AG09309 (cell line): ENCODE measurements around the gene RELB.

ENCODE experiments used
- DNase-seq: peaks from one replicate; pipeline ENCODE4 v3.0.0-alpha.2; 2010; ENCODE audit warnings: low read depth
- H3K4me3 ChIP-seq: 2 replicates; pipeline ENCODE4 v1.5.1; 2011; ENCODE audit warnings: mild to moderate bottlenecking, low read depth, low read length, moderate library complexity; ENCODE audit not compliant: control insufficient read depth
- TF ChIP-seq, protein P1 (sequence below): IDR thresholded peaks from 2 replicates; pipeline ENCODE4 v1.5.1; 2011; ENCODE audit warnings: mild to moderate bottlenecking, low read depth, low read length, inconsistent platforms; ENCODE audit not compliant: insufficient read depth, control insufficient read depth; ENCODE audit errors: missing control alignments

Gene RELB

GRCh38 chr19:45016388-45017314 lies 15.4 kb downstream of the RELB start:
- TF ChIP-seq, protein P1, sequence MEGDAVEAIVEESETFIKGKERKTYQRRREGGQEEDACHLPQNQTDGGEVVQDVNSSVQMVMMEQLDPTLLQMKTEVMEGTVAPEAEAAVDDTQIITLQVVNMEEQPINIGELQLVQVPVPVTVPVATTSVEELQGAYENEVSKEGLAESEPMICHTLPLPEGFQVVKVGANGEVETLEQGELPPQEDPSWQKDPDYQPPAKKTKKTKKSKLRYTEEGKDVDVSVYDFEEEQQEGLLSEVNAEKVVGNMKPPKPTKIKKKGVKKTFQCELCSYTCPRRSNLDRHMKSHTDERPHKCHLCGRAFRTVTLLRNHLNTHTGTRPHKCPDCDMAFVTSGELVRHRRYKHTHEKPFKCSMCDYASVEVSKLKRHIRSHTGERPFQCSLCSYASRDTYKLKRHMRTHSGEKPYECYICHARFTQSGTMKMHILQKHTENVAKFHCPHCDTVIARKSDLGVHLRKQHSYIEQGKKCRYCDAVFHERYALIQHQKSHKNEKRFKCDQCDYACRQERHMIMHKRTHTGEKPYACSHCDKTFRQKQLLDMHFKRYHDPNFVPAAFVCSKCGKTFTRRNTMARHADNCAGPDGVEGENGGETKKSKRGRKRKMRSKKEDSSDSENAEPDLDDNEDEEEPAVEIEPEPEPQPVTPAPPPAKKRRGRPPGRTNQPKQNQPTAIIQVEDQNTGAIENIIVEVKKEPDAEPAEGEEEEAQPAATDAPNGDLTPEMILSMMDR: peak; percentile 86
- peak; percentile 69 for DNase-seq
- H3K4me3 ChIP-seq: no peak overlapping the region

DNA sequence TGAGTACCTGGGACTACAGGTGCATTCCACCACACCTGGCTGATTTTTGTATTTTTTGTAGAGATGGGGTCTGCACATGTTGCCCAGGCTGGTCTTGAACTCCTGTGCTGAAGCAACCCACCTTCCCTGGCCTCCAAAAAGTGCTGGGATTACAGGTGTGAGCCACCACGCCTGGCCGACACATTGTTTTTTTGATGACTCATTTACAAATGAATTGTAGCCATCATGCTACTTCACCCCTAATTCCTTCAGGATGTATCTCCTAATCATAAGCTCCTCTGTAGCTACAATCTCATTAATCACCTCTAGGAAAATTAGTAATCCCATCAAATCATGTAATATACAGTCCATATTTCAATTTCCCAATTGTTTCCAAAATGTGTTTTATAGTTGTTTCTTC lies 17.9 kb downstream of the RELB start:
- no peak for DNase-seq

DNA sequence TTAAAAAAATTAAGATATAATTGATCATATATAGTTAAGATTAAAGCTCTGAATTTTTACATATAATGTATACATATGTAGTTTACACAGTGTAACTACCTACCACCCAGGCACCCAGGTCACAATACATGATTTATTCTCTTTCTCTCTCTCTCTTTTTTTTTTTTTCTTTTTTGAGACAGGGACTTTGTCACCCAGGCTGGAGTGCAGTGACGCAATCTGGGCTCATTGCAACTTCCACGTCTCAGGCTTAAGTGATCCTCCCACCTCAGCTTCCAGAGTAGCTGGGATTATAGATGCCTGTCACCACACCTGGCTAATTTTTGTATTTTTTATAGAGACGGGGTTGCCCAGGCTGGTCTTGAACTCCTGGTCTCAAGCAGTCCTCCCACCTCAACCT lies 18.8 kb downstream of the RELB start:
- TF ChIP-seq, protein P1: no peak
- no peak for DNase-seq
- H3K4me3 ChIP-seq: no peak overlapping the region

More for the DNA sequence above, 17.9 kb downstream of the RELB start:
- TF ChIP-seq, protein P1: no peak
- H3K4me3 ChIP-seq: no peak overlapping the region

DNA sequence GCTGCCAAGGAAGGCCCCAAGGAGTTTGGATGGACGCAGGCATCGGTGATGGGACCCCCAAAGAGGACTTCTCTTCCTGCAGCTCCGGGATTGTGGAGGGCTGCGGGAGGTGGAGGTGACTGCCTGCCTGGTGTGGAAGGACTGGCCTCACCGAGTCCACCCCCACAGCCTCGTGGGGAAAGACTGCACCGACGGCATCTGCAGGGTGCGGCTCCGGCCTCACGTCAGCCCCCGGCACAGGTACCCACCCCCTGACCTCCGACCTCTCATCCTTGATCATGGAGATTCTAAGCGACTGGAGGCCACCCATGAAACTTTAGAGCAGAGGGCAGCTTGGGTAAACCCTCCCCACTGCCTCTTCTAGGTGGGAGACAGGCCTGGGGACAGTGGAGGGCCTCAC lies 20.7 kb downstream of the RELB start:
- TF ChIP-seq, protein P1: no peak
- no peak for DNase-seq
- no peak overlapping the region for H3K4me3 ChIP-seq

- no peak for DNase-seq
- TF ChIP-seq, protein P1: no peak
- H3K4me3 ChIP-seq: no peak overlapping the region
Observed at GRCh38 chr19:45023048-45023447, 21.8 kb downstream of the RELB start.

- DNase-seq: no peak
- H3K4me3 ChIP-seq: no peak overlapping the region
- TF ChIP-seq, protein P1: no peak
Observed at GRCh38 chr19:45025264-45025663, 24.0 kb downstream of the RELB start.

GRCh38 chr19:45027371-45027770 lies 26.1 kb downstream of the RELB start:
- no peak for DNase-seq
- TF ChIP-seq, protein P1: no peak

More at GRCh38 chr19:45027371-45027770, 26.1 kb downstream of the RELB start:
- H3K4me3 ChIP-seq: no peak overlapping the region
